Kidney epithelial cell (primary cell): ENCODE results near the gene VCX3B. TPM values are rescaled to one million over a fixed set of nuclear protein-coding genes. Genes with fewer than 3 reads are reported as not detected.
"Not testable (repeated sequence)": the region's sequence is repeated elsewhere in the genome, so short reads cannot be mapped to it uniquely, and the experiment has no call there.

Experiments used
- DNase-seq: peaks from one replicate; pipeline ENCODE4 v3.0.0-alpha.2; 2010; ENCODE audit warnings: low read depth
- H3K27me3 ChIP-seq: 2 replicates; pipeline ENCODE4 v1.6.0; 2011; ENCODE audit warnings: low read length; ENCODE audit not compliant: control insufficient read depth, insufficient read depth
- H3K36me3 ChIP-seq: 2 replicates; pipeline ENCODE4 v1.5.1; 2011; ENCODE audit warnings: low read length; ENCODE audit not compliant: control insufficient read depth, insufficient read depth
- H3K4me3 ChIP-seq: 2 replicates; pipeline ENCODE4 v1.5.1; 2011; ENCODE audit warnings: low read depth, mild to moderate bottlenecking, control low read depth, low read length
- CTCF ChIP-seq: IDR thresholded peaks from 2 replicates; pipeline ENCODE4 v1.5.1; 2011; ENCODE audit warnings: mild to moderate bottlenecking, moderate library complexity, low read length, control low read depth, inconsistent platforms; ENCODE audit not compliant: insufficient read depth, poor library complexity, severe bottlenecking
- total RNA-seq: library from RNA; depleted of rRNA; stranded (reverse); fragments of >200 nt; gene quantifications from 2 replicates; pipeline ENCODE4 v1.2.3, GENCODE V29; 2015

VCX3B gene
- total RNA-seq, result not detected in 2 replicates

- H3K36me3 ChIP-seq, H3K4me3 ChIP-seq, H3K27me3 ChIP-seq, DNase-seq: not testable (repeated sequence)
Measured at GRCh38 chrX:8464530-8464929, at the start of gene VCX3B. Gene VCX3B, plus strand, starts transcription at chrX:8464830. Its CDS starts 621 bp downstream, at chrX:8465451.

DNA sequence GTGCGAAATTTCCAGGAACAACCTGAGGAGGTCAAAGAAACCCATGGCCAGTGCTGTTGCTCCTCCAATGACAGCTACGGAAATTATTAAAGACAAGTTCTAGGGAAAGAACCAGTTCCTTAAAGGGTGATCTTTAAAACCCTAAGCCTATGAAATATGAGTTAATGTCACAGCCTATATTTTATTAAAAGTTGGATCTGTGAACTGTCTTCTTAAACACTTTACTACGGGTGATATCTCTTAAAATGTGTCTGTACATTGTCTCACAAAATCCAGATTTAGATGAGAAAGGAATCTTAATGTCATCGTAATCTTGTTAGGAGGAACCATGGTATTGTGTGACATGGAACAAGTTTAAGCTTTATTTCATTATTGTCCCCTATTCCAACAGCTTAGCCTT lies 46.3 kb upstream of the VCX3B start:
- Histone ChIP-seq H3K36me3 (no peaks in the 10 kb centered on the region), H3K4me3 (no peak overlapping the region), H3K27me3 (no peaks in the 10 kb centered on the region)
- no peak for TF ChIP-seq CTCF
- DNase-seq, result no peak

- no peaks in the 10 kb centered on the region for H3K36me3 ChIP-seq
- H3K27me3 ChIP-seq, result no peaks in the 10 kb centered on the region
- DNase-seq, result no peak
- no peak overlapping the region for H3K4me3 ChIP-seq
- TF ChIP-seq CTCF, result no peak
Measured at GRCh38 chrX:8424912-8425311, 39.7 kb upstream of the VCX3B start.

DNA sequence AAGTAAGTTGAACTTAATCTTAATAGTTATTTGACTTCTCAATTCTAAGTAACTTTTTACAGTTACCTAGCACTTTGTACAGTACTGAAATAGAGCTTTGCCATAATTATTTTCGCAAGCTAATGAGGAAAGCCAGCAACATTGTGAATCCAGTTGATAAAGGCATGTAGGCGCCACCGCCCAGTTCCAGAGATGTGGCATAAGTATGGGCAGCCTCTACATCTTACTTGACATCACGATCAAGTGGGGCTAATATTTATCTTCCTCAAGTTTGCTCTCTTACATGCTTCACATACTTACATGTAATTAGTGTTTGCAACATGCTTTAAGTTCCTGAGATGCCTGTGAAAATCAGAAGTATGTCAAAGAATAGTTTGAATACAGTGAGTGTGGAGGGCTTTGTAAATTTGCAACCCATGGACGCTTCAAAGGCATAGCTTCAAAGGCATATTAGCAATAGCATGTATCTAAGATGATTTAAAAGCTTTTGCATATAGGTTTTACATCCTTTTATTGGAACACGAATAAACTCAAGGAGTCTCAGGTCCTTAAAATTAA lies 34.9 kb upstream of the VCX3B start:
- no peak for TF ChIP-seq CTCF
- Histone ChIP-seq H3K36me3 (no peaks in the 10 kb centered on the region), H3K27me3 (no peaks in the 10 kb centered on the region), H3K4me3 (no peak overlapping the region)
- DNase-seq, result no peak

DNA sequence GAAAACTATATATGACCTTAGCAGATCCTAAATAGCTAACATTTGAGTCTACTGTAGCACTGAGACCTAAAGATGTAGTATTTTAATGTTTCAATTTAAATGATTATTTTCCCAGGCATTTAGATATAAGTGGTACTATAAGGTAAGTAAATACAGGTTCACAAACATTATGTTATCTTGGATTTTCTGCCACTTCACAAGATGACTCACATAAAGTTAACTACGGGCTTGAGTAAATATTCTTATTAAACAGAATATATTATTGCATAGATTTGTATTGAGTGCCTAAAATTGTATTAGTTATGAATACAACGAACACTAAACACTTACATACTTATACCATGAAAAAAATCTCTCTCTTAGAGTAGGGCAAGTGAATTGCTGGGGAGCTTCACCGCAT lies 34.2 kb upstream of the VCX3B start:
- no peaks in the 10 kb centered on the region for H3K36me3 ChIP-seq
- no peak for TF ChIP-seq CTCF
- H3K27me3 ChIP-seq, result no peaks in the 10 kb centered on the region

GRCh38 chrX:8432396-8432795 lies 32.2 kb upstream of the VCX3B start:
- no peak for DNase-seq
- H3K4me3 ChIP-seq, result no peak overlapping the region
- TF ChIP-seq CTCF, result no peak
- H3K27me3 ChIP-seq, result no peaks in the 10 kb centered on the region
- no peaks in the 10 kb centered on the region for H3K36me3 ChIP-seq

More for the DNA sequence above, 34.2 kb upstream of the VCX3B start:
- no peak overlapping the region for H3K4me3 ChIP-seq
- no peak for DNase-seq
